HepG2 (cell line): ENCODE data around the gene CTSW. TPM values are rescaled to one million over a fixed set of nuclear protein-coding genes. Genes with fewer than 3 reads are reported as not detected.

Experiments used
- BHLHE40 ChIP-seq: IDR thresholded peaks from 2 replicates; pipeline ENCODE4 v1.6.1; 2011; ENCODE audit warnings: low read length, improper control_type of control experiment
- BORCS8-MEF2B ChIP-seq: sonication (generic); formaldehyde crosslinking; IDR thresholded peaks from 2 replicates; pipeline ENCODE4 v1.8.0; 2022; ENCODE audit warnings: mild to moderate bottlenecking, missing genetic modification reagents
- CENPT ChIP-seq: sonication (generic); formaldehyde crosslinking; IDR thresholded peaks from 2 replicates; pipeline ENCODE4 v1.8.0; 2022; ENCODE audit warnings: low read depth, mild to moderate bottlenecking, moderate library complexity, missing genetic modification reagents
- GLMP ChIP-seq: sonication (generic); formaldehyde crosslinking; IDR thresholded peaks from 2 replicates; pipeline ENCODE4 v1.9.0; 2021; ENCODE audit warnings: missing genetic modification reagents, mild to moderate bottlenecking, borderline replicate concordance
- HIVEP1 ChIP-seq: sonication (generic); formaldehyde crosslinking; IDR thresholded peaks from 2 replicates; pipeline ENCODE4 v1.4.0; 2020; ENCODE audit warnings: mild to moderate bottlenecking, missing genetic modification reagents
- KDM2A ChIP-seq: sonication (generic); formaldehyde crosslinking; IDR thresholded peaks from 2 replicates; pipeline ENCODE4 v1.4.0; 2020; ENCODE audit warnings: low read depth, missing genetic modification reagents, borderline replicate concordance
- KMT2B ChIP-seq: IDR thresholded peaks from 2 replicates; pipeline ENCODE4 v1.6.1; 2016; ENCODE audit warnings: missing genetic modification reagents, missing compliant biosample characterization
- PBX3 ChIP-seq: sonication (generic); formaldehyde crosslinking; IDR thresholded peaks from 2 replicates; pipeline ENCODE4 v1.8.1; 2023; ENCODE audit warnings: missing genetic modification reagents, inconsistent platforms, borderline replicate concordance
- POGZ ChIP-seq: sonication (generic); formaldehyde crosslinking; IDR thresholded peaks from 2 replicates; pipeline ENCODE4 v1.4.0; 2020; ENCODE audit warnings: mild to moderate bottlenecking, missing genetic modification reagents
- RCOR2 ChIP-seq: IDR thresholded peaks from 2 replicates; pipeline ENCODE4 v1.6.1; 2016; ENCODE audit warnings: missing biosample characterization, missing genetic modification reagents
- SIX1 ChIP-seq: sonication (generic); formaldehyde crosslinking; IDR thresholded peaks from 2 replicates; pipeline ENCODE4 v1.4.0; 2020; ENCODE audit warnings: missing genetic modification reagents, borderline replicate concordance
- SPEN ChIP-seq: sonication (generic); formaldehyde crosslinking; IDR thresholded peaks from 2 replicates; pipeline ENCODE4 v1.5.1; 2020; ENCODE audit warnings: low read depth, mild to moderate bottlenecking, missing genetic modification reagents
- TP53 ChIP-seq: sonication (generic); formaldehyde crosslinking; conservative IDR thresholded peaks from 2 replicates; pipeline ENCODE4 v1.4.0; 2020; ENCODE audit warnings: missing genetic modification reagents
- YEATS4 ChIP-seq: sonication (generic); formaldehyde crosslinking; IDR thresholded peaks from 2 replicates; pipeline ENCODE4 v1.4.0; 2020; ENCODE audit warnings: missing genetic modification reagents, borderline replicate concordance
- ZBTB8A ChIP-seq: sonication (generic); formaldehyde crosslinking; IDR thresholded peaks from 2 replicates; pipeline ENCODE4 v1.4.0; 2020; ENCODE audit warnings: mild to moderate bottlenecking, low read depth, missing genetic modification reagents, borderline replicate concordance
- ZNF138 ChIP-seq: sonication (generic); formaldehyde crosslinking; IDR thresholded peaks from 2 replicates; pipeline ENCODE4 v1.5.0; 2020; ENCODE audit warnings: mild to moderate bottlenecking, low read depth, missing genetic modification reagents
- ZNF264 ChIP-seq: sonication (generic); formaldehyde crosslinking; IDR thresholded peaks from 2 replicates; pipeline ENCODE4 v1.4.0; 2020; ENCODE audit warnings: missing genetic modification reagents
- ZNF317 ChIP-seq: sonication (generic); formaldehyde crosslinking; IDR thresholded peaks from 2 replicates; pipeline ENCODE4 v1.5.0; 2020; ENCODE audit warnings: mild to moderate bottlenecking, missing genetic modification reagents
- ZNF530 ChIP-seq: sonication (generic); formaldehyde crosslinking; IDR thresholded peaks from 2 replicates; pipeline ENCODE4 v1.5.0; 2020; ENCODE audit warnings: low read depth, mild to moderate bottlenecking, missing genetic modification reagents
- polyA plus RNA-seq, 8 experiments: library from polyadenylated mRNA; depleted of rRNA in 3 of 8; stranded (reverse) in 7 of 8; unstranded in 1 of 8; fragments of >200 nt; fragmentation: Illumina TruSeq in 4 of 8; extraction: Trizol in 4 of 8; gene quantifications; 2 replicates each; pipeline versions ENCODE4 v1.2.1 to v1.2.3, GENCODE V29; 2011 to 2016; ENCODE audit warnings: low read depth in 4 of 8, missing spikeins in 1 of 8, mixed read lengths in 1 of 8; ENCODE audit not compliant: insufficient read depth in 1 of 8
- total RNA-seq, 5 experiments: library from RNA; depleted of rRNA; stranded (reverse); fragments of >200 nt; fragmentation: Illumina TruSeq; extraction: Trizol; gene quantifications; 2 replicates each; pipeline ENCODE4 v1.2.3, GENCODE V29; 2016; ENCODE audit warnings: low read depth in 1 of 5
- TF ChIP-seq, protein P1 (sequence below): IDR thresholded peaks from 2 replicates; pipeline ENCODE4 v1.6.1; 2018; ENCODE audit warnings: missing genetic modification reagents
- TF ChIP-seq, protein P2 (sequence below): IDR thresholded peaks from 2 replicates; pipeline ENCODE4 v1.6.1; 2016
- TF ChIP-seq, protein P3 (sequence below): IDR thresholded peaks from 2 replicates; pipeline ENCODE4 v1.6.1; 2016; ENCODE audit warnings: mild to moderate bottlenecking, missing biosample characterization, missing genetic modification reagents
- TF ChIP-seq, protein P4 (sequence below): sonication (generic); formaldehyde crosslinking; IDR thresholded peaks from 2 replicates; pipeline ENCODE4 v1.5.0; 2020; ENCODE audit warnings: mild to moderate bottlenecking, missing genetic modification reagents, moderate library complexity

CTSW gene
- total and polyA plus RNA-seq, 2 of the 13 experiments (the other 11 are each of a cell fraction or from before 2014, with no cell fraction given): 0.09 TPM; not detected in 1

- TF ChIP-seq, protein P1, sequence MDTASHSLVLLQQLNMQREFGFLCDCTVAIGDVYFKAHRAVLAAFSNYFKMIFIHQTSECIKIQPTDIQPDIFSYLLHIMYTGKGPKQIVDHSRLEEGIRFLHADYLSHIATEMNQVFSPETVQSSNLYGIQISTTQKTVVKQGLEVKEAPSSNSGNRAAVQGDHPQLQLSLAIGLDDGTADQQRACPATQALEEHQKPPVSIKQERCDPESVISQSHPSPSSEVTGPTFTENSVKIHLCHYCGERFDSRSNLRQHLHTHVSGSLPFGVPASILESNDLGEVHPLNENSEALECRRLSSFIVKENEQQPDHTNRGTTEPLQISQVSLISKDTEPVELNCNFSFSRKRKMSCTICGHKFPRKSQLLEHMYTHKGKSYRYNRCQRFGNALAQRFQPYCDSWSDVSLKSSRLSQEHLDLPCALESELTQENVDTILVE: no peak
- no peak for TF ChIP-seq ZNF138 (CRISPR knock-in tag)
- TF ChIP-seq CENPT: no peak
- no peak for TF ChIP-seq BORCS8-MEF2B (CRISPR knock-in tag)
- no peak for TF ChIP-seq POGZ (CRISPR knock-in tag)
- 0 out of 2 replicates have a peak, but pooled peaks have one; percentile 6 for TF ChIP-seq PBX3 (CRISPR knock-in tag)
- TF ChIP-seq RCOR2: peak; percentile 57; the same call in 1 of the 2 replicates
- TF ChIP-seq SPEN (CRISPR knock-in tag): 0 out of 2 replicates have a peak, but pooled peaks have one; percentile 5
- no peak for TF ChIP-seq TP53
- no peak for TF ChIP-seq SIX1 (CRISPR knock-in tag)
- no peak for TF ChIP-seq HIVEP1 (CRISPR knock-in tag)
- TF ChIP-seq, protein P2, sequence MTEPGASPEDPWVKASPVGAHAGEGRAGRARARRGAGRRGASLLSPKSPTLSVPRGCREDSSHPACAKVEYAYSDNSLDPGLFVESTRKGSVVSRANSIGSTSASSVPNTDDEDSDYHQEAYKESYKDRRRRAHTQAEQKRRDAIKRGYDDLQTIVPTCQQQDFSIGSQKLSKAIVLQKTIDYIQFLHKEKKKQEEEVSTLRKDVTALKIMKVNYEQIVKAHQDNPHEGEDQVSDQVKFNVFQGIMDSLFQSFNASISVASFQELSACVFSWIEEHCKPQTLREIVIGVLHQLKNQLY: no peak
- TF ChIP-seq, protein P3, sequence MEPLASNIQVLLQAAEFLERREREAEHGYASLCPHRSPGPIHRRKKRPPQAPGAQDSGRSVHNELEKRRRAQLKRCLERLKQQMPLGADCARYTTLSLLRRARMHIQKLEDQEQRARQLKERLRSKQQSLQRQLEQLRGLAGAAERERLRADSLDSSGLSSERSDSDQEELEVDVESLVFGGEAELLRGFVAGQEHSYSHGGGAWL (CRISPR knock-in tag): peak; percentile 47; the same call in 1 of the 2 replicates
- TF ChIP-seq BHLHE40: no peak
- peak; percentile 32 for TF ChIP-seq KDM2A
- no peak for TF ChIP-seq ZNF317 (CRISPR knock-in tag)
- no peak; the same call in 1 of the 2 replicates for TF ChIP-seq YEATS4 (CRISPR knock-in tag)
- no peak for TF ChIP-seq ZNF530 (CRISPR knock-in tag)
- TF ChIP-seq GLMP (CRISPR knock-in tag): no peak
- no peak for TF ChIP-seq KMT2B (CRISPR knock-in tag)
- TF ChIP-seq ZNF264 (CRISPR knock-in tag): no peak
- TF ChIP-seq, protein P4, sequence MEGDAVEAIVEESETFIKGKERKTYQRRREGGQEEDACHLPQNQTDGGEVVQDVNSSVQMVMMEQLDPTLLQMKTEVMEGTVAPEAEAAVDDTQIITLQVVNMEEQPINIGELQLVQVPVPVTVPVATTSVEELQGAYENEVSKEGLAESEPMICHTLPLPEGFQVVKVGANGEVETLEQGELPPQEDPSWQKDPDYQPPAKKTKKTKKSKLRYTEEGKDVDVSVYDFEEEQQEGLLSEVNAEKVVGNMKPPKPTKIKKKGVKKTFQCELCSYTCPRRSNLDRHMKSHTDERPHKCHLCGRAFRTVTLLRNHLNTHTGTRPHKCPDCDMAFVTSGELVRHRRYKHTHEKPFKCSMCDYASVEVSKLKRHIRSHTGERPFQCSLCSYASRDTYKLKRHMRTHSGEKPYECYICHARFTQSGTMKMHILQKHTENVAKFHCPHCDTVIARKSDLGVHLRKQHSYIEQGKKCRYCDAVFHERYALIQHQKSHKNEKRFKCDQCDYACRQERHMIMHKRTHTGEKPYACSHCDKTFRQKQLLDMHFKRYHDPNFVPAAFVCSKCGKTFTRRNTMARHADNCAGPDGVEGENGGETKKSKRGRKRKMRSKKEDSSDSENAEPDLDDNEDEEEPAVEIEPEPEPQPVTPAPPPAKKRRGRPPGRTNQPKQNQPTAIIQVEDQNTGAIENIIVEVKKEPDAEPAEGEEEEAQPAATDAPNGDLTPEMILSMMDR (CRISPR knock-in tag): no peak
- no peak for TF ChIP-seq ZBTB8A (CRISPR knock-in tag)
Observed at GRCh38 chr11:65918211-65919140, 38.8 kb downstream of the CTSW start, which contains the start of gene C11orf68 (continued).
